MM.1S (cell line): ENCODE data around the gene ZNF462.

Experiments used
- DNase-seq: peaks from one replicate; pipeline ENCODE4 v3.0.0-alpha.2; 2015
- H2AFZ ChIP-seq: fragments of 300-600 bp; sonication (generic); 2 replicates; pipeline ENCODE4 v1.6.0; 2016; ENCODE audit warnings: antibody characterized with exemption, low read length
- H3F3A ChIP-seq: fragments of 300-600 bp; sonication (generic); 2 replicates; pipeline ENCODE4 v1.6.1; 2016; ENCODE audit warnings: mild to moderate bottlenecking, antibody characterized with exemption, low read length, moderate library complexity, mixed read lengths; ENCODE audit not compliant: insufficient read depth
- H3K27ac ChIP-seq: fragments of 300-600 bp; sonication (generic); 2 replicates; pipeline ENCODE4 v1.5.1; 2016; ENCODE audit warnings: mild to moderate bottlenecking, low read length
- H3K27me3 ChIP-seq: fragments of 300-600 bp; sonication (generic); replicated peaks from 2 replicates; pipeline ENCODE4 v1.6.0; 2016; ENCODE audit warnings: low read length; ENCODE audit not compliant: insufficient read depth
- H3K36me3 ChIP-seq: fragments of 300-600 bp; sonication (generic); replicated peaks from 2 replicates; pipeline ENCODE4 v1.6.1; 2016; ENCODE audit warnings: mild to moderate bottlenecking, low read length, mixed read lengths; ENCODE audit not compliant: insufficient read depth
- H3K4me1 ChIP-seq: fragments of 300-600 bp; sonication (generic); 2 replicates; pipeline ENCODE4 v1.6.1; 2016; ENCODE audit warnings: low read length, mixed read lengths
- H3K4me2 ChIP-seq: fragments of 300-600 bp; sonication (generic); 2 replicates; pipeline ENCODE4 v1.6.0; 2016; ENCODE audit warnings: low read depth, low read length
- H3K4me3 ChIP-seq: fragments of 300-600 bp; sonication (generic); 2 replicates; pipeline ENCODE4 v1.5.1; 2016; ENCODE audit warnings: low read length, mixed read lengths
- H3K79me2 ChIP-seq: fragments of 300-600 bp; sonication (generic); 2 replicates; pipeline ENCODE4 v1.6.1; 2016; ENCODE audit warnings: mixed run types, low read length, mixed read lengths
- H3K9ac ChIP-seq: fragments of 300-600 bp; sonication (generic); 2 replicates; pipeline ENCODE4 v1.6.1; 2016; ENCODE audit warnings: low read length, mixed read lengths
- H3K9me2 ChIP-seq: fragments of 300-600 bp; sonication (generic); replicated peaks from 2 replicates; pipeline ENCODE4 v1.6.1; 2016; ENCODE audit warnings: mild to moderate bottlenecking, low read length, mixed read lengths; ENCODE audit not compliant: insufficient read depth
- H3K9me3 ChIP-seq: fragments of 300-600 bp; sonication (generic); replicated peaks from 2 replicates; pipeline ENCODE4 v1.6.1; 2016; ENCODE audit warnings: mild to moderate bottlenecking, low read length, mixed read lengths; ENCODE audit not compliant: insufficient read depth
- H4K20me1 ChIP-seq: fragments of 300-600 bp; sonication (generic); 2 replicates; pipeline ENCODE4 v1.6.1; 2016; ENCODE audit warnings: mild to moderate bottlenecking, low read length, moderate library complexity, mixed read lengths; ENCODE audit not compliant: insufficient read depth
- EZH2 ChIP-seq: fragments of 300-600 bp; sonication (generic); optimal IDR thresholded peaks from 2 replicates; pipeline ENCODE3; 2017; ENCODE audit warnings: low read depth, mild to moderate bottlenecking, antibody characterized with exemption, low read length, mixed read lengths
- EZH2phosphoT487 ChIP-seq: fragments of 300-600 bp; sonication (generic); IDR thresholded peaks from 2 replicates; pipeline ENCODE4 v1.6.1; 2018; ENCODE audit warnings: antibody characterized with exemption, low read length
- TF ChIP-seq, protein P1 (sequence below): fragments of 300-600 bp; sonication (generic); IDR thresholded peaks from 2 replicates; pipeline ENCODE4 v1.5.1; 2016; ENCODE audit warnings: antibody characterized with exemption, low read length, mixed read lengths

ZNF462 gene

DNA sequence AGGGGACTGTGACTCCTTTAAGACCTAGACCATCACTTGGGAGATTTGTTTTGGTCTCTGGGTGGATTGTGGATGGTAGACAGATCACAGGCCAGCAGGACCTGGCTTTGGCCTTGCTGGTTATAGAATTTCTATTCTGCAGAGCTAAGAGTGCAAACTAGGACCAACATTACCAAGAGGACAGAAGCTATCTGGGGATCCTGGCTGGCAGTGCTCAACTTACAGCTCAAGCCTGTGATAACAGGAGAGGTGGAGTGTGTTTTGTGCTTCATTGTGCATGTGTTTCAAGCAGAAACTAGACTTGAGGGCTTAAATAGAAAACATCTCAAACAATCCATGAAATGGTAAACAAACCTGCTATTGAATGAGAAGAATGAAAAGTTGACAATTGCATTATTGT, 106.7 kb downstream of the ZNF462 start:
- H3K36me3 ChIP-seq, result no peaks in the 10 kb centered on the region
- H3K9me2 ChIP-seq, result no peaks in the 10 kb centered on the region
- no peaks in the 10 kb centered on the region for H4K20me1 ChIP-seq
- no peaks in the 10 kb centered on the region for H3K79me2 ChIP-seq
- no peak overlapping the region for H3K27ac ChIP-seq
- TF ChIP-seq EZH2, result no peak
- no peak for TF ChIP-seq EZH2phosphoT487
- TF ChIP-seq, protein P1, sequence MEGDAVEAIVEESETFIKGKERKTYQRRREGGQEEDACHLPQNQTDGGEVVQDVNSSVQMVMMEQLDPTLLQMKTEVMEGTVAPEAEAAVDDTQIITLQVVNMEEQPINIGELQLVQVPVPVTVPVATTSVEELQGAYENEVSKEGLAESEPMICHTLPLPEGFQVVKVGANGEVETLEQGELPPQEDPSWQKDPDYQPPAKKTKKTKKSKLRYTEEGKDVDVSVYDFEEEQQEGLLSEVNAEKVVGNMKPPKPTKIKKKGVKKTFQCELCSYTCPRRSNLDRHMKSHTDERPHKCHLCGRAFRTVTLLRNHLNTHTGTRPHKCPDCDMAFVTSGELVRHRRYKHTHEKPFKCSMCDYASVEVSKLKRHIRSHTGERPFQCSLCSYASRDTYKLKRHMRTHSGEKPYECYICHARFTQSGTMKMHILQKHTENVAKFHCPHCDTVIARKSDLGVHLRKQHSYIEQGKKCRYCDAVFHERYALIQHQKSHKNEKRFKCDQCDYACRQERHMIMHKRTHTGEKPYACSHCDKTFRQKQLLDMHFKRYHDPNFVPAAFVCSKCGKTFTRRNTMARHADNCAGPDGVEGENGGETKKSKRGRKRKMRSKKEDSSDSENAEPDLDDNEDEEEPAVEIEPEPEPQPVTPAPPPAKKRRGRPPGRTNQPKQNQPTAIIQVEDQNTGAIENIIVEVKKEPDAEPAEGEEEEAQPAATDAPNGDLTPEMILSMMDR, result no peak
- H3K9me3 ChIP-seq, result no peaks in the 10 kb centered on the region
- H3K9ac ChIP-seq, result no peak overlapping the region
- H3K4me3 ChIP-seq, result no peak overlapping the region
- H3K4me1 ChIP-seq, result peaks cover 6% of the 10 kb centered on the region
- peaks cover 3% of the 10 kb centered on the region for H3F3A ChIP-seq
- H3K27me3 ChIP-seq, result no peaks in the 10 kb centered on the region
- H2AFZ ChIP-seq, result no peak overlapping the region
- no peak for DNase-seq
- H3K4me2 ChIP-seq, result no peak overlapping the region

DNA sequence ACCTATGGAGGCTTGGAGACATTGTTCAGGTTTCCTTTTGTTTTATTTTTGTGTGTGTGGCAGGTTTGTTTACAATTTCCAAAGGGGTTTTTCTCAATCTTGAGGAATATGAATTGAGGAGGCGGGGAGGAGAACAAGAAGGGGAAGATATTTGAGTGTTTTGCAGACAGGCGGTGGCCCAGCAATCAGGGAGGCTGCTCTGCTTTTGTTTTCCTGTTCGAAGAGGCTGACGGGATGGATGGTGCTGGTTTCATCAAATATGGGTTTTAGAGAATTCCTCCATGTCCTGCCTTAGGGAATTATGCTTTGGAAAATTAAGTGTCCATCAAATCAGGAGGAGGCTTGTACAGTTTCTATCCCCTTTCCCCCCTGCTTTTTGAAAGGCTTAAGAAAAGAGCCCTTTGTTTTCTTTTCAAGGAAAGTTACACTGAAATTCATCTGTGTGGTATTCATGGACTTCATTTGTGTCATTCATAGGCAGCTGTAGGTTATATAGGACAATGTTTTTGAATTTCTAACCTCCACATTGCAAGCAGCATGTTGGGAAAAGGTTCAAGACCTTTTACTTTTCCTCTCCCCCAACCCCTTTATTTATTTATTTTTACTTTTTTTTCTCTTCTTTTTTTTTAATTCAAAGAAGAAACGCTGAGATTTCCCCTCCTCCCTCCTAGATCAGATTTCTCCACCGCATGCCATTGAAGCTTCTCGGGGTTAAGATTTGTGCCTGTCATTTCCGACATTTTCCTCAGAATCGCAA, 107.4 kb downstream of the ZNF462 start:
- no peaks in the 10 kb centered on the region for H4K20me1 ChIP-seq
- H3K9ac ChIP-seq, result no peak overlapping the region
- H3K27ac ChIP-seq, result no peak overlapping the region
- H3K36me3 ChIP-seq, result no peaks in the 10 kb centered on the region
- no peaks in the 10 kb centered on the region for H3K9me3 ChIP-seq
- no peaks in the 10 kb centered on the region for H3K4me1 ChIP-seq
- no peaks in the 10 kb centered on the region for H3F3A ChIP-seq
- no peaks in the 10 kb centered on the region for H3K27me3 ChIP-seq
- no peak overlapping the region for H2AFZ ChIP-seq
- no peak overlapping the region for H3K4me3 ChIP-seq
- TF ChIP-seq EZH2phosphoT487 (no peak), EZH2 (no peak)
- TF ChIP-seq, protein P1, result no peak
- H3K4me2 ChIP-seq, result no peak overlapping the region
- H3K9me2 ChIP-seq, result no peaks in the 10 kb centered on the region
- H3K79me2 ChIP-seq, result no peaks in the 10 kb centered on the region
- no peak for DNase-seq

DNA sequence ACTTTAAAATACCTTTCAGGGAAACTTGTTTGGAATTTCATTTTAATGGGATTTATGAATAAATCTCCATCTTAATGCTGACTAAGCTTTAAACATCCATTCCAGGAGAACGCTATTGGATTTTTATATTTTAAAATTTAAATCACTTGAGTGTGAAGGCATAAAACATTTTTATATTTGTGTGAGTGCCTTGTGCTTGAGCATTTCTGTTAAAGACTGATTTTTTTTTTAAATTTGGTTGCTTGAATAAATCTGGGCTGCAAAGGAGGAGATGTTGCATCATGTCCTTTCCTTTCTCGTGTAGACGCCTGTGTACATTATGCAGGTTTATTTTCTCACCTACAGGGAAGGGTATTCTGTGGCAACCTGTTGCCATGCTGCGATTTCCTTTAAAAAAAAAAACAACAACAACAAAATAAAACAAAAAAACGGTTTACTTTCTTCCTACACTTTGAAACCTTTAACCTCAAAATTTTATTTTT, 108.1 kb downstream of the ZNF462 start:
- Histone ChIP-seq H3K27ac (no peak overlapping the region), H3K9me3 (no peaks in the 10 kb centered on the region), H3K36me3 (no peaks in the 10 kb centered on the region), H2AFZ (no peak overlapping the region), H3K27me3 (no peaks in the 10 kb centered on the region), H3K4me1 (no peaks in the 10 kb centered on the region), H3K9me2 (no peaks in the 10 kb centered on the region), H3K4me2 (no peak overlapping the region), H3K4me3 (no peak overlapping the region), H4K20me1 (no peaks in the 10 kb centered on the region), H3F3A (no peaks in the 10 kb centered on the region), H3K9ac (no peak overlapping the region), H3K79me2 (no peaks in the 10 kb centered on the region)
- DNase-seq, result no peak
- TF ChIP-seq EZH2 (no peak), EZH2phosphoT487 (no peak)
- TF ChIP-seq, protein P1, result no peak
